Astrocyte (in vitro differentiated cells and primary cell): ENCODE data around the gene MIPOL1. TPM values are rescaled to one million over a fixed set of nuclear protein-coding genes. Genes with fewer than 3 reads are reported as not detected.
"Not testable (repeated sequence)": the region's sequence is repeated elsewhere in the genome, so short reads cannot be mapped to it uniquely, and the experiment has no call there.

Experiments used
- DNase-seq: peaks from one replicate; pipeline ENCODE4 v3.0.0-alpha.2; 2010; ENCODE audit warnings: low read depth
- FAIRE-seq: peaks from 2 replicates; lab custom pipeline; 2011; peaks lifted over from hg19 to GRCh38; lab: Jason Lieb, UNC
- H2AFZ ChIP-seq: 2 replicates; pipeline ENCODE4 v1.6.0; 2012; ENCODE audit warnings: low read depth, low read length, inconsistent platforms
- H3K27ac ChIP-seq: 2 replicates; pipeline ENCODE4 v1.5.1; 2011; ENCODE audit warnings: low read depth, low read length, inconsistent platforms
- H3K27me3 ChIP-seq: 2 replicates; pipeline ENCODE4 v1.6.0; 2011; ENCODE audit warnings: low read length, inconsistent platforms; ENCODE audit not compliant: insufficient read depth
- H3K36me3 ChIP-seq: 2 replicates; pipeline ENCODE4 v1.5.1; 2011; ENCODE audit warnings: low read length, inconsistent platforms; ENCODE audit not compliant: insufficient read depth
- H3K4me1 ChIP-seq: 2 replicates; pipeline ENCODE4 v1.5.1; 2011; ENCODE audit warnings: low read length, inconsistent platforms; ENCODE audit not compliant: insufficient read depth
- H3K4me2 ChIP-seq: 2 replicates; pipeline ENCODE4 v1.6.0; 2012; ENCODE audit warnings: low read length, inconsistent platforms
- H3K4me3 ChIP-seq: 2 replicates; pipeline ENCODE4 v1.5.1; 2011; ENCODE audit warnings: low read depth, mild to moderate bottlenecking, low read length, inconsistent platforms; ENCODE audit not compliant: insufficient read depth
- H3K79me2 ChIP-seq: 2 replicates; pipeline ENCODE4 v1.6.0; 2012; ENCODE audit warnings: mild to moderate bottlenecking, low read length, inconsistent platforms; ENCODE audit not compliant: insufficient read depth
- H3K9ac ChIP-seq: 2 replicates; pipeline ENCODE4 v1.6.0; 2012; ENCODE audit warnings: mild to moderate bottlenecking, low read length, inconsistent platforms
- H3K9me3 ChIP-seq: 2 replicates; pipeline ENCODE4 v1.5.1; 2012; ENCODE audit warnings: low read depth, mild to moderate bottlenecking, low read length, inconsistent platforms; ENCODE audit not compliant: insufficient read depth
- H4K20me1 ChIP-seq: 2 replicates; pipeline ENCODE4 v1.6.0; 2012; ENCODE audit warnings: low read length, inconsistent platforms; ENCODE audit not compliant: insufficient read depth
- H3K27ac Mint-ChIP-seq: one replicate; pipeline ENCODE4 v1.8.0; 2021; ENCODE audit warnings: mild to moderate bottlenecking, mixed read lengths; ENCODE audit not compliant: unreplicated experiment
- H3K27me3 Mint-ChIP-seq: one replicate; pipeline ENCODE4 v1.8.0; 2021; ENCODE audit warnings: low read depth, mixed read lengths; ENCODE audit not compliant: unreplicated experiment
- H3K36me3 Mint-ChIP-seq: one replicate; pipeline ENCODE4 v1.8.0; 2021; ENCODE audit warnings: low read depth, mixed read lengths; ENCODE audit not compliant: unreplicated experiment
- H3K4me1 Mint-ChIP-seq: one replicate; pipeline ENCODE4 v1.8.0; 2021; ENCODE audit warnings: low read depth, mixed read lengths; ENCODE audit not compliant: unreplicated experiment
- H3K4me3 Mint-ChIP-seq: one replicate; pipeline ENCODE4 v1.8.0; 2021; ENCODE audit warnings: mild to moderate bottlenecking, moderate library complexity, mixed read lengths; ENCODE audit not compliant: unreplicated experiment
- H3K9me3 Mint-ChIP-seq: one replicate; pipeline ENCODE4 v1.8.0; 2021; ENCODE audit warnings: mild to moderate bottlenecking, mixed read lengths; ENCODE audit not compliant: unreplicated experiment
- EZH2 ChIP-seq: IDR thresholded peaks from 2 replicates; pipeline ENCODE4 v1.6.1; 2012; ENCODE audit warnings: mild to moderate bottlenecking, low read length, inconsistent platforms; ENCODE audit not compliant: insufficient read depth
- total RNA-seq: library from RNA; stranded (reverse); gene quantifications from 2 replicates; pipeline ENCODE4 v1.2.1, GENCODE V29; 2021
- TF ChIP-seq, protein P1 (sequence below): IDR thresholded peaks from 2 replicates; pipeline ENCODE4 v1.5.1; 2011; ENCODE audit warnings: low read depth, mild to moderate bottlenecking, inconsistent platforms, low read length, moderate library complexity; ENCODE audit not compliant: insufficient read depth

Gene MIPOL1
- total RNA-seq, 1 donor from 2014 or later: 15.7 TPM

GRCh38 chr14:37202812-37203211 lies 5.1 kb downstream of the MIPOL1 start:
- peaks cover 10% of the 10 kb centered on the region for H3K4me1 ChIP-seq
- peaks cover 4% of the 10 kb centered on the region for H3K9me3 ChIP-seq
- Mint-ChIP-seq H3K36me3 (peaks cover 11% of the 10 kb centered on the region), H3K27me3 (no peaks in the 10 kb centered on the region), H3K4me1 (peaks cover 5% of the 10 kb centered on the region), H3K4me3 (no peak overlapping the region), H3K27ac (no peak overlapping the region), H3K9me3 (peaks cover 16% of the 10 kb centered on the region)
- peaks cover 19% of the 10 kb centered on the region for H3K79me2 ChIP-seq
- no peak overlapping the region for H3K27ac ChIP-seq
- H3K9ac ChIP-seq: no peak overlapping the region
- H3K4me2 ChIP-seq: no peak overlapping the region
- H4K20me1 ChIP-seq: peaks cover 6% of the 10 kb centered on the region
- H3K4me3 ChIP-seq: no peak overlapping the region
- H2AFZ ChIP-seq: no peak overlapping the region
- H3K36me3 ChIP-seq: no peaks in the 10 kb centered on the region
- no peak for TF ChIP-seq EZH2
- TF ChIP-seq, protein P1, sequence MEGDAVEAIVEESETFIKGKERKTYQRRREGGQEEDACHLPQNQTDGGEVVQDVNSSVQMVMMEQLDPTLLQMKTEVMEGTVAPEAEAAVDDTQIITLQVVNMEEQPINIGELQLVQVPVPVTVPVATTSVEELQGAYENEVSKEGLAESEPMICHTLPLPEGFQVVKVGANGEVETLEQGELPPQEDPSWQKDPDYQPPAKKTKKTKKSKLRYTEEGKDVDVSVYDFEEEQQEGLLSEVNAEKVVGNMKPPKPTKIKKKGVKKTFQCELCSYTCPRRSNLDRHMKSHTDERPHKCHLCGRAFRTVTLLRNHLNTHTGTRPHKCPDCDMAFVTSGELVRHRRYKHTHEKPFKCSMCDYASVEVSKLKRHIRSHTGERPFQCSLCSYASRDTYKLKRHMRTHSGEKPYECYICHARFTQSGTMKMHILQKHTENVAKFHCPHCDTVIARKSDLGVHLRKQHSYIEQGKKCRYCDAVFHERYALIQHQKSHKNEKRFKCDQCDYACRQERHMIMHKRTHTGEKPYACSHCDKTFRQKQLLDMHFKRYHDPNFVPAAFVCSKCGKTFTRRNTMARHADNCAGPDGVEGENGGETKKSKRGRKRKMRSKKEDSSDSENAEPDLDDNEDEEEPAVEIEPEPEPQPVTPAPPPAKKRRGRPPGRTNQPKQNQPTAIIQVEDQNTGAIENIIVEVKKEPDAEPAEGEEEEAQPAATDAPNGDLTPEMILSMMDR: no peak
- no peaks in the 10 kb centered on the region for H3K27me3 ChIP-seq
- DNase-seq (no peak), FAIRE-seq (no peak)

DNA sequence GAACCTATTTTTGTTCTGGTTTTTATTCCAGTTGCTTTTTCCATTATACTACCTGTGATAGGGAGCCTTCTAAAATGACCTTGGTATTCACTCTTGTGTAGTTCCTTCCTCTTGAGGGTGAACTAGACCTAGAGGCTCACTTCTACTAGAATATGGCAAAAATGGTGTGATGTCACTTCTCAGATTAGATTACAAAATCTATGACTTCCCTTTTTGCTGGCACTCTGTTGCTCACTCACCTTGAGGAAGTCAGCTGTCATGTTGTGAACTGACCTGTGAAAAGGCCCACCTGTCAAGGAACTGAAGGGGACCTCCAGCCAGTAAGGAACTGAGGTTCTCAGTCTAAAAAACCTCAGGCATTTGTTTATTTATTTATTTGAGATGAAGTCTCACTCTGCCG lies 5.7 kb downstream of the MIPOL1 start:
- TF ChIP-seq, protein P1: no peak
- TF ChIP-seq EZH2: no peak
- H3K9me3 Mint-ChIP-seq: peaks cover 16% of the 10 kb centered on the region
- H3K27me3 Mint-ChIP-seq: no peaks in the 10 kb centered on the region
- Histone ChIP-seq H3K9me3 (peaks cover 4% of the 10 kb centered on the region), H3K79me2 (peaks cover 19% of the 10 kb centered on the region), H3K36me3 (no peaks in the 10 kb centered on the region), H3K27me3 (no peaks in the 10 kb centered on the region), H3K4me3 (no peak overlapping the region), H4K20me1 (peaks cover 6% of the 10 kb centered on the region), H3K4me1 (peaks cover 7% of the 10 kb centered on the region), H2AFZ (no peak overlapping the region), H3K4me2 (no peak overlapping the region), H3K27ac (no peak overlapping the region), H3K9ac (no peak overlapping the region)
- DNase-seq (no peak), FAIRE-seq (no peak)
- no peak overlapping the region for H3K27ac Mint-ChIP-seq
- H3K36me3 Mint-ChIP-seq: peaks cover 11% of the 10 kb centered on the region
- no peak overlapping the region for H3K4me3 Mint-ChIP-seq
- H3K4me1 Mint-ChIP-seq: peaks cover 5% of the 10 kb centered on the region

GRCh38 chr14:37205623-37206605 lies 8.2 kb downstream of the MIPOL1 start:
- not testable (repeated sequence) for H2AFZ ChIP-seq, H3K27me3 ChIP-seq, FAIRE-seq, H3K4me2 ChIP-seq, H3K36me3 ChIP-seq, H3K27ac Mint-ChIP-seq, H3K27ac ChIP-seq, H3K4me1 Mint-ChIP-seq, DNase-seq, H4K20me1 ChIP-seq, H3K4me3 ChIP-seq, H3K9ac ChIP-seq, H3K79me2 ChIP-seq, H3K27me3 Mint-ChIP-seq, H3K4me1 ChIP-seq, H3K4me3 Mint-ChIP-seq, H3K9me3 ChIP-seq
- peaks cover 20% of the 10 kb centered on the region for H3K9me3 Mint-ChIP-seq
- peaks cover 13% of the 10 kb centered on the region for H3K36me3 Mint-ChIP-seq

- not testable (repeated sequence) for H3K4me1 Mint-ChIP-seq, H3K4me2 ChIP-seq, H3K4me3 Mint-ChIP-seq, H3K9me3 ChIP-seq, H3K27ac ChIP-seq, DNase-seq, H3K36me3 ChIP-seq, H3K4me1 ChIP-seq, H2AFZ ChIP-seq, H3K27ac Mint-ChIP-seq, H3K9ac ChIP-seq, H3K27me3 Mint-ChIP-seq, H3K27me3 ChIP-seq, H3K4me3 ChIP-seq, FAIRE-seq, H4K20me1 ChIP-seq, H3K79me2 ChIP-seq
- H3K36me3 Mint-ChIP-seq: peaks cover 15% of the 10 kb centered on the region
- H3K9me3 Mint-ChIP-seq: peaks cover 22% of the 10 kb centered on the region
Observed at GRCh38 chr14:37209617-37210016, 11.9 kb downstream of the MIPOL1 start.
